Stimulated activated CD8-positive, alpha-beta memory T cell treated with anti-CD3 and anti-CD28 coated beads, Interleukin-4, amount 100 ng/mL, for 48 hours (primary cell): Measurements from ENCODE around the gene IFNAR2.

ENCODE experiments used
- DNase-seq: peaks from one replicate; pipeline ENCODE4 v3.0.0-alpha.2; 2020

Gene IFNAR2

GRCh38 chr21:33229784-33230544, at the start of gene IFNAR2:
IFNAR2 (plus strand) TSS chr21:33229938; CDS start chr21:33241923, 11,985 bp downstream.
- DNase-seq: peak; percentile 83

- no peak for DNase-seq
Observed at GRCh38 chr21:33185852-33186251, 43.9 kb upstream of the IFNAR2 start.

- DNase-seq: no peak
Observed at GRCh38 chr21:33187276-33187675, 42.5 kb upstream of the IFNAR2 start.

- no peak for DNase-seq
Observed at GRCh38 chr21:33189237-33189636, 40.5 kb upstream of the IFNAR2 start.

- no peak for DNase-seq
Observed at GRCh38 chr21:33189824-33190223, 39.9 kb upstream of the IFNAR2 start.

GRCh38 chr21:33196941-33197374, 32.8 kb upstream of the IFNAR2 start:
- peak; percentile 69 for DNase-seq

GRCh38 chr21:33197496-33197895, 32.2 kb upstream of the IFNAR2 start:
- no peak for DNase-seq

- DNase-seq: no peak
Observed at GRCh38 chr21:33198346-33199099, 31.2 kb upstream of the IFNAR2 start.

- no peak for DNase-seq
Observed at GRCh38 chr21:33199100-33199464, 30.7 kb upstream of the IFNAR2 start.

GRCh38 chr21:33199516-33200217, 30.1 kb upstream of the IFNAR2 start:
- DNase-seq: peak; percentile 79

GRCh38 chr21:33201956-33202355, 27.8 kb upstream of the IFNAR2 start:
- DNase-seq: no peak

GRCh38 chr21:33202464-33203363, 27.0 kb upstream of the IFNAR2 start:
- DNase-seq: no peak

GRCh38 chr21:33203371-33203724, 26.4 kb upstream of the IFNAR2 start:
- no peak for DNase-seq

GRCh38 chr21:33205476-33205875, 24.3 kb upstream of the IFNAR2 start:
- DNase-seq: no peak

GRCh38 chr21:33206771-33207281, 22.9 kb upstream of the IFNAR2 start:
- DNase-seq: no peak

GRCh38 chr21:33207449-33208149, 22.1 kb upstream of the IFNAR2 start:
- no peak for DNase-seq

- no peak for DNase-seq
Observed at GRCh38 chr21:33208534-33208933, 21.2 kb upstream of the IFNAR2 start.

GRCh38 chr21:33211305-33211704, 18.4 kb upstream of the IFNAR2 start:
- DNase-seq: no peak

- DNase-seq: no peak
Observed at GRCh38 chr21:33211732-33212131, 18.0 kb upstream of the IFNAR2 start.

- no peak for DNase-seq
Observed at GRCh38 chr21:33212159-33212851, 17.4 kb upstream of the IFNAR2 start.

- no peak for DNase-seq
Observed at GRCh38 chr21:33214056-33214455, 15.7 kb upstream of the IFNAR2 start.
